GM19240 (cell line): ENCODE measurements around the gene ABI3BP.

Source experiments
- DNase-seq: peaks from one replicate; pipeline ENCODE4 v3.0.0; 2011; ENCODE audit warnings: low spot score; ENCODE audit not compliant: insufficient read length

ABI3BP gene

DNA sequence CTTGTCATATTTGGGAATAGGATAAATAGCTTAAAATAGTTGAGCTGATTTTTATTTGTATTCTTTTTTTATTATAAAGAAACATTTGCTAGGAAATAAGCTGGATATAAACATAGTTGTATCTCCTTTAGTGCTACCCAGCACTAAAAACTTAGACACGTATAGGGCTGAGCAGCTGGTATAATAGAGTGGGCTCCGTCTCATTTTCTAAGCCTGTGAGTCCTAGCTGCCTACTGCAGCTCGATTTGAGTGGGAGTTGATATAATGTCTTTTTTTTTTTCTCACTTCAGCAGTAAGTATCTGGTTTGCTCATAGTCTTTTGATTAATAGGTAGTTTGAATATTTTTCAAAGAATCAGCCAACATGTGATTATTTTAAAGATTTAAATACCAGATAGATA, 249.7 kb downstream of the ABI3BP start:
- DNase-seq: no peak

DNA sequence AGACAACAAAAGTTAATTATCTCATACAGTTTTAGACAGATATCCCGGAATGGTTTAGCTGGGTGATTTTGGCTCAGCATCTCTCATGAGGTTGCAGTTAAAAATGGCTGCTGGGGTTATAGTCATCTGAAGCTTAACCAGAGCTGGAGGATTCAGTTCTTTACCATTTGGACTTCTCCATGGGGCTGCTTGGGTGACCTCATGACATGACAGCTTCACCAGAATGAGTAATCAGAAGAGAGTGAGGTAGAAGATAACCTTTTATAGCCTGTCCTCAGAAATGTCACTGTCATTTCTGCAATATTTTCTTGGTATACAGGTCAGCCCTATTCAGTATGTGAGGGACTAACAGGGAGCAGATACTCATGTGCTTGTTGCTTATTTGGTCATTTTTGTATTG, 253.0 kb downstream of the ABI3BP start:
- no peak for DNase-seq

DNA sequence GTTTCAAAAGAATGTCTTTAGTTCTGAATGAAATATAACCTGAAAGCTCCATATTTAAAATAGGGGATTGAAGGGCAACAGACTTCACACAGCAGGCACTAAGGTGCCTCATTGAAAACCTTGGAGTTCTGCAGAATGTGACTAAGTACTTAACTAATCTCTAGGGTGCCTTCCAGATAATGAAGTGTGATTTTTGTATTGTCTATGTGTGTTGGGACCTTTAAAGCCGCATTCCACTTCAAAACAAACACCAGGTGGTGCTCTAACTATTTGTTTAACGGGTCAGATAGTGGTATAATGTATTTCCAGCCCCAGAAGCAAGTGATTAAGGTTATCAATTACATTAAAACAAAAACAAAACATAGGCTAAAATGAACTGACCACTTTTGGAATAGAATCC, 255.9 kb downstream of the ABI3BP start:
- DNase-seq: no peak

DNA sequence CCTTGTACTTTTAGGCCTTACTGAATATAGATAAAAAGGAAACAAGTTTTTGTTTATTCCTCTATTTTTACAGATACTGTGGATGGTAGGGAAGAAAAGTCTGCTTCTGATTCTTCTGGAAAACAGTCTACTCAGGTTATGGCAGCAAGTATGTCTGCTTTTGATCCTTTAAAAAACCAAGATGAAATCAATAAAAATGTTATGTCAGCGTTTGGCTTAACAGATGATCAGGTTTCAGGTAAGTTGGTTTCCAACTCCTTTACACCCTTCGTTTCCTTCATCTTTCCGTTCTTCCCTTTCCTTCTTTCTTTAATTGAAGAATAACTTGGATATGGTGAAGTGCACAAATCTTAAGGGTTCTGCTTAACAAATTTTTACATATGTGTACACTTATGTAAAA, 260.8 kb downstream of the ABI3BP start:
- no peak for DNase-seq

DNA sequence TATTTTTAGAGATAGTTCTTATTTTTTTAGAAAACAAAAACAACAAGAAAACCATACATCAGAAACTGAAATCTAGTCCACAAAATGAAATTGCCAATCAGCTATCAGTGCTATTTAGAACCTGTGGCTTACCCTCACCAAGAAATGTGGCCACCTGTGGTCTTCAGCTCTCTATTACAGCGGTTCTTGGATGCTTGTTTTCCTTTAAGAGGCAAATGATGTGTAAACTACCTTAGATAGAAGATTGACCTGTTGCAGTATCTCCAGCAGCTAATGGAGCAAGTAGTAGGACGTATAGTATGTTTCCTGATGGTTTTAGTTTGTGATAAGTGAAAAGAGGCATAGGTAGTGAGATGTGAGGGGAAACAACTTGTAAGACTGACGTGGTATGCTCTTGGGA, 262.7 kb downstream of the ABI3BP start:
- DNase-seq: no peak

DNA sequence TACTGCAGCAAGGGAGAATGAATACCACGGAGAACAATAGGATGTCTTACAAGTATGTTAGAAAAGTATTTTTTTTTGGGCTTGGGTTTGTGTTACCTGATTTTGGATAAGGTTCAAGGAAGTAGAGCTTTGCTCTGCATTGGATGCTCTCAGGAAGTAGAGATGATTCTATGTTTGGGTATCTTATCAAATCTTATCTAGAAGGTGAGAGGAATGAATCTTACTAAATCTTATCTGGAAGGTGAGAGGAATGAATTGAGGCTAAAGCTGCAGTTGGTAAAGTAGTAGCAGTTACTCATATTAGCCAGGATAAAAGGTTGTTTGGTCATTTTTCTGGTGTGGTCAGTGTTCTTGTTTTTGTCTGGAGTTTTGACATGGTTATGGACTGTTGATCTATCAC, 266.5 kb downstream of the ABI3BP start:
- no peak for DNase-seq

DNA sequence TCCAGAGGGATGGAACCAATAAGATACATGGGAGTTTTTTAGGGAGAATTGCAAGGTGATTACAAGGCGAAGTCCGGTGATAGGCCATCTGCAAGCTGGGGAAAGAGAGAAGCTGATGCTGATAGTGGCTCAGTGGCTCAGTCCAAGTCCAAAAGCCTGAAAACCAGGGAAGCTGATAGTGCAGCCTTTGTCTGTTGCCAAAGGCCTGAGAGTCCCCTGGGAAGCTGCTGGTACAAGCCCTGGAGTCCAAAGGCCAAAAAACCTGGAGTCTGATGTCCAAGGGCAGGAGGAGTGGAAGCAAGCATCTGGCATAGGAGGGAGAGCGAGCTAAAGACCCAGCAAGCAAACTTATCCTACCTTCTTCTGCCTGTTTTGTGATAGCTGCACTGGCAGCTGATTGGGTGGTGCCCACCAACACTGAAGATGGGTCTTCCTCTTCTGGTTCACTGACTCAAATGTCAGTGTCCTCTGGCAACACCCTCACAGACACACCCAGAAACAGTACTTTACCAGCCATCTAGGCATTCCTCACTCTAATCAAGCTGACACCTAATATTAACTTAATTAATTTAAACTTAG, 267.2 kb downstream of the ABI3BP start:
- no peak for DNase-seq

DNA sequence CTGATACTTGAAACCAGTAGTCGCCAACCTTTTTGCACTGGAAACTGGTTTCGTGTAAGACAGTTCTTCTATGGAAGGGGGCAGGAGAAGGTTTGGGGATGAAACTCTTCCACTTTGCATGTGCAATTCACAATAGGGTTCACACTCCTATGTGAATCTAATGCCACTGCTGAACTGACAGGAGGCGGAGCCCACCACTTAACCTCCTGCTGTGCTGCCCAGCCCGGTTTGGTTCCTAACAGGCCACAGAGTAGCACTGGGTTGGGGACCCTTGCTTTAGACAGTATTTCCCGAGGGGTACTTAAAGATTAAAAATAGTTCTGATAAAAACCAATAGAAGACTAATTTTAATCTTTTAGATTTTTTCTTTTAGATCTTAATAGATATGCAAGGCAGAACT, 272.8 kb downstream of the ABI3BP start:
- DNase-seq: no peak

DNA sequence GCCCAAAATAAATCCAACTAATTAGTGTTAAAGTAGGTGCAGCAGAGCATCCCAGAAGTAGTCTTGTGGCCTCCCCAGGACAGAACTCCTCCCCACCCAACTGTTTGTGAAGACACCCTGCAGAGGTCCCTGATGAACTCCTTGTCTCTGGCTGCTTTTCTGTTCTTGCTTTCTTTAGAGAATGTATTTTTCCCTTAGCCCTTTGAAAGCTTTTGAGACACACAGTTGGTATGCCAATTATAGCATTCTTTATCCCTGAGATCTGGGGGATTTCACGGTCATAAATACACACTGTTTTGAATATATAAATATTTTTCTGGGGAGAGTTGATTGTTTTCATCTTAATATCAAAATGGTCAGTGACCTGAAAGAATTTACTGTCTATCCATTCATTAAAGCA, 274.1 kb downstream of the ABI3BP start:
- DNase-seq: no peak

DNA sequence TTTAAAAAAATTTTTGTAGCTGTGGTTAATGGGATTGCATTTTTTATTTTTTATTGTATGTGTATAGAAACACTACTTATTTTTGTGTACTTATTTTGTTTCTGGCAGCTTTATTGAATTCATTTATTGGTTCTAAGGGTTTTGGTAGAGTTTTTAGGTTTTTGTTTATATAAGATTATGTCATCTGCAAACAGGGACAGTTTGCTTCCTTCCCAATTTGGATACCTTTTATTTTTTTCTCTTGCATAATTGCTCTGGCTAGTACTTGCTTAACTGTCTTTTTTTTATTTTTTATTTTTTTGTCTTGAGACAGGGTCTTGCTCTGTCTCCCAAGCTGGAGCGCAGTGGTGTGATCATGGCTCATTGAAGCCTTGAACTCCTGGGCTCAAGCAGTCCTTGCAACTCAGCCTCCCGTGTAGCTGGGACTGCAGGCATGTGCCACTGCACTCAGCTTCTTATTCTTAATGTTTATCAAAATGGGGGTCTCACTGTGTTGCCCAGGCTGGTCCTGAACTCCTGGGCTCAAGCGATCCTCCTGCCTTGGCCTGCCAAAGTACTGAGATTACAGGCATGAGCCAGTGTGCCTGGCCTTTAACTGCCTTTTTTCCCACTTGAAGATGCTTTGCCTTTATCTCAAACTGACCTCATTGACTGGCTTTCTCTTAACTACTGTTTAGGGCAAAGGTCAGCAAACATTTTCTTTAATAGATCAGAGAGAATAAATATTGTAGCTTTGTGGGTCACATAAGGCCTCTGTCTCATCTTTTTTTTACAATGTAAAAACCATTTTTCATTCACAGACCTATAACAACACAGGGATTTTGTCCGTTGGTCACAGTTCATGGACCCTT, 275.4 kb downstream of the ABI3BP start:
- no peak for DNase-seq

DNA sequence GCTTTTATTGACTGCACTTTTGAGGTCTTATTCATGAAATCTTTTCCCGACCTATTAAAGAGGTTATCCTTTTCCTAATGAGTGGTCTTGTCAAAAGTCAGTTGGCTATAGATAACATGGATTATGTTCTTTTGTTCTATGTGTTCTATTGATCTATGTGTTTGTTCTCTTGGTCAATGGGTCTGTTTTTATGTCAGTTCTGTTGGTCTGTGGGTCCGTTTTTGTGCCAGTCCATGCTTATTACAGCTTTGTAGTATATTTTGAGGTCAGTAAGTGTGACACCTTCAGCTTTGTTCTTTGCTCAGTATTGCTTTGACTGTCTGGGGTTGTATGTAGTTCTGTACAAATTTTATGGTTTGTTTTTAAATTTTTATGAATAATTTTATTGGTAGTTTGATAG, 276.2 kb downstream of the ABI3BP start:
- no peak for DNase-seq

DNA sequence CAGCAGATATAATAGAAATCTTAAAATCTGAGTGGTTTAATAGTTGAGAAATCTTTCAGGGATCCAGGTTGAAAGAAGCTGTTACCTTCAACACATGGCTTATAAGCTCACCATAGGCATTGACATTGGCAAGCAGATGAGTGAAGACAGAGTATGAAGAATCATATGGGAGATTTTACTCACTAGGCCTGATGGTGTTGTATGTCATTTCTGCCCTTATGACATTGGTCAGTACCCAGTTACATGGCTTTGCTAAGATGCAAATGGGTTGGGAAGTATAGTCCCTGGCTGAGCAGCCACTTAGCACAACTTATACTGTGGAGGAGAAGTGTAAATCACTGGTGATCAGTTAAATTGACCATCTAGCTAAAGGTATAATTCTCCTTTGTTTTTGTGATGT, 278.0 kb downstream of the ABI3BP start:
- DNase-seq: no peak

DNA sequence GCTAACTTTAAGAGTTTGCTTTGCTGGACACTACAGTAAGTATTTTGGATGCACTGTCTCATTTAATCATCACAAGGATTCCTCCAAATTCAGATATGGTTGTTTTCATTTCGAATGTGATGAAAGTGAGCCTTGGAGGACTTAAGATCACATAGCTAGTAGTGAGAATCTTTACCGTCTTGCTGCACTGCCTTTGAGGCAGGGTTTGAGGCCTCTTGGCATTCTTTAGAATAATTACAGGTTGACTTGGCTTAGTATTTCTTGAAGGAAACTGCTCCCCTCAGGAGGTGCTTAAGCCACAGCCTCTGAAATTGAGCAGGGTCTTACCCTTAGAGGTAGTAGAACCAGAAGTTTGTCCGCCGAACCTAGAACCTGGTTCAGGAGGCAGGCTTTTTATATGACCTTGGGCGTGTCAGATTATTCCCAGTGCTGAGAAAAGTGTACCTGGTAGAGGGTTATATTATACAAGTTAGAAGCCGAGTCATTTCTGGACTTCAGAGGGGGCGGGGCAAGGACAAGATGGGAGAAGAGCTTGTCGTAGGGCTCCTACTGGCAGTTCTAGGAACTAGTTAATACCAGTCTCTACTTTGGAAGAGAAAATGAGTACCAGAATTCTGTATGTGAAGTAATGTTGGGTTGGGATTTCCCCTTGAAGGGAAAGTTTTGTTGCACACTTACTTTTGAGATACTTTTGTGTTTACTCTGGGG, 282.8 kb downstream of the ABI3BP start:
- no peak for DNase-seq

DNA sequence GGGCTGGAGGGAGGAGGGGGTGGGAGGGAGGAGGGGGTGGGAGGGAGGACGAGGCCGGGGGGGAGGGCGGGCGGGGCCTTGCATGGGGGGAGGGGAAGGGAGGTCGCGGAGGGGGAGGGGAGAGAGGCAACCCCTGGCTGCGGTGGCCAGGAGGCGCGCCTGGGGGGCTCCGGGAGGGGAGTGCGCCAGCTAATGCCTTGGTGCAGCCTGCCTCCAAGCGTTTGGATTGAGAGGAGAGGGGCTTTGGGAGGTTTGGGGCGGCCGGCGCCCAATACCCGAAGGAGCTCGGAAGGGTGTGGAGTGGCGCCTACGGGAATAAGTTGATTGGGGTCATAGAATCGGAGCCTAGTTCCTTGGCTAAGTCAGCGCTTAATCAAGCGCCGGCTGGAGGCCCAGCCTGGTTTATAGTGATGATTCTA, 283.4 kb downstream of the ABI3BP start:
- DNase-seq: no peak

DNA sequence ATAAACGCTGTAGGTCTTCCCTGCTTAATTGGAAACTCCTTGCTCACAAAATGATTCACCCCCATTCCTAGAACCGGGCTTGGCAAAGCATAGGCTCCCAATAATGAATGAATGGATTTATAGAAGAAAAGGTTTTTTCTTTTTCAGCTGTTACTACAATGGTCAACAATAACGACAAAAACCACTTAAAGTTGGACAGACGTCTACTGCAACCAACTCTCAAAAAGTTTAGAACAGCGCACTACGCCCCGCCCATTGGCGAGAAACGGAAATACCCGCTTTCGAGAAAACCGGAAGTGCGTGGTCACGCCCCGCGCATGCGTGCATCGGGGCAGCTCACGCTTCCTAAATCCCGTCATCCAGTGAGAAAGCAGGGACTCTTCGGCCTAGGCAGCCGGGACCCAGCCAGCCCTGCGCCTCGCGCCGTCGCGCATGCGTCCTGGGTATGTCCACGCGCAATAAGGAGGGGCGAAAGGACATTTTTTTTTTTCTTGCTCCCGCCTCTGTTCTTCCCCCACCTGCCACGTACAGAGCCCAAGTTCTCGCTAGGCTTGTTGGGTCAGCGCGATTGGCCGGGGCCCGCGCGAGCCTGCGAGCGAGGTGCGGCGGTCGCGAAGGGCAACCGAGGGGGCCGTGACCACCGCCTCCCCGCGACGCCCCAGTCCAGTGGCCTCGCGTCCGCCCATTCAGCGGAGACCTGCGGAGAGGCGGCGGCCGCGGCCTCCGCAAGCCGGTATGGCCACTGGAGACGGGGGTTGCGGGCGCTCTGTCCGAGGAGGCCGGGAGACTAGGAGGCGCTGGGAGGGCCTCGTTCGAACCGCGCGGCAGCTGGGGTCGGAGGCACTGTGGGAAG, 284.0 kb downstream of the ABI3BP start, which contains the start of gene TFG:
TSS of gene TFG (plus strand) at position 506 of the 853 bp plus-strand sequence. CDS start 4,192 bp downstream, outside the sequence.
- DNase-seq: peak; percentile 77

DNA sequence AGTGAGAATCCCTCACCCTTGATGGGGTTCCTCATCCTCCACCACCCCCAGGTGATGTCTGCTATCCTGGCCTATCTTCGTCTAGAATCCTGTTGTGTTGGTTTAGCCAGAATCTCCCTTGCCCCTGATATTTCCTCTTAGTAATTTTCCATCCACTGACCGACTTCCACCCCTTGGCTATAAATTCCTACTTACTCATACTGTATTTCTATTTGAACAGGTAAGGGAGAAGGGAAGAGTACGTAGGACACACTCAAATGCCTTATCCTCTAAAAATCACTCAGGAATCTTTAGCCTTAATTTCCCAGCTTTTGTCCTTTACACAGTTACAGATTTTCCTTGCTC, 284.6 kb downstream of the ABI3BP start:
- DNase-seq: no peak

DNA sequence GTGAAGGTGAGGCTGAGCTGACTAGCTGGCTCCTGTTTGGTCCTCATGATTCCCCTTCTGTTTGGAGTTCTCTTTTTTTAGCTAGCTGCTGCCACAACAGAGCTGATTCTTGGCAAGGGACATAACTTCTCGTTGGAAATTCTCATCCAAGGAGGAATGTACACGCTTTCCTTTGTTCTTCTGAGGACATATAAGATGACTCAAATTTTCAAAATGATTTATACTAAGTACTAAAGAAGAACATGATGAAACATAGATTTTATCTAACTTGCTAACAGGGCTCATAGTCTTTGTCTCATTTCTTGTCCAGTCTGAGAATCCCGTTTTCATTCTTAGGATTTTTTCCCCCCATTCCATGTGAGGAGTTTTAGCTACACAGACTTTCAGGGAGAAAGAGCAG, 286.9 kb downstream of the ABI3BP start:
- DNase-seq: no peak

DNA sequence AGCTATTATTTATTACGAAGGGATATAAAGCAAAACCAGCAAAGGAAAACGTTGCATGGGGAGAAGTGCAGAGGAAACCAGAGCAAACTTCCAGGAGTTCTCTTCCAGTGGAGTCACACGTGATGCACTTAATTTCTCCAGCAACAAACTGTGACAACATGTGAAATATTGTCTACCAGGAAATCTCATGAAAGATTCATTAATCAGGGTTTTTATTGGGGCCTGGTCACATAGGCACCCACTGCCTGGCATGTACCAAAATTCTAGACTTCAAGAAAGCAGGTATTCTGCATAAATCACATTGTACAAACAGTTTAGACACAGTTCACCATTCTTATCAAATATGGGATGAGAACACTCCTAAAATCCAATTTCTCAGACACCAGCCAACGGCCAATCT, 289.4 kb downstream of the ABI3BP start:
- DNase-seq: no peak

DNA sequence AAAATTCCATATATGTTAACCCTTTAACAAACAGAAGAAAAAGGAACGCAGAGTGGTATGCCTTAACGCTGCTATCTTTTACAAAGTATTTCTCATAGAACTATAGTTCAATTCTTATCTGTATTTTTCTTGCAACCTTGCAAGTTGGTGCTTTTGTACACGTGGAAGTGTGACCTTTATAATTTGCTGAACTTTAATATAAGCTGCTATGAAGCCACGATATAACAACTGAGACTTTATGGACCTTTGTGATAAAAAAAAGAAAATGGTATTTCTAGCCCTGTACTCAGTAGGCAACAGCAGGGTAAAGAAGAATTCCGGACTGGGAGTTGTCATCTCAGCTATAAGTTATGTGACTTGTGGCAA, 290.3 kb downstream of the ABI3BP start:
- DNase-seq: no peak

DNA sequence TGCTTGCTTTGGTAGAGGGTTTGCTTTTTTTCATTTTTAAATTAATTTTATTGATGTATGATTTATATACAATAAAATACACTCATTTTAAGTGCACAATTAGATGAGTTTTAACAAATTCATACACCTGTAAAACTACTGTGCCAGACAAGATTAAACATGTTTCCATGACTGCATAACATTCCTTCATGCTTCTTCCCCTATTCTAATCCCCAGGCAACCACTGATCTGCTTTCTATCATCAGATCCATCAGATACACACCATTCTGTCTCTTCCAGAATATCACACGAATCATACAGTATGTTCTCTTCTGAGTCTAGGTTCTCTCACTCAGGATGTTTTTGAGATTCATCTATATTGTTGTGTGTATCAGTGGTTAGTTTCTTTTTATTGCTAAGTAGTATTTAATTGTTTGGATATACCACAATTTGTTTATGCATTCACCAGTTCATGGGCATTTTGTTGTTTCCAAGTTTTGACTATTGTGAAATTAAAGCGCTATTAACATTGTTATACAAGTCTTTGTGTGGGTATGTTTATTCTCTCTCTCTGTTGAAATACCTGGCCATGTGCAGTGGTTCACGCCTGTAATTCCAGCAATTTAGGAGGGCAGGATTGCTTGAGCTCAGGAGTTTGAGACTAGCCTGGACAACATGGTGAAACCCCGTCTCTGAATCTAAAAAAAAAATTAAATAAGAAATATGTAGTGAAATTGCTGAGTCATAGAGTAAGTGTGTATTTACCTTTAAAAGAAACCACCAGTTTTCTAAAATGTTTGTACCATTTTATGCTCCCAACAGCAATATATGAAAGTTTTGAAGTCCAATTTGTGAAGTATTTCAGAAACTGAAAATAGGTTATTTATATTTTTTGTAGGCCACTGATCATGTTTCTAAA, 290.9 kb downstream of the ABI3BP start:
- DNase-seq: no peak

DNA sequence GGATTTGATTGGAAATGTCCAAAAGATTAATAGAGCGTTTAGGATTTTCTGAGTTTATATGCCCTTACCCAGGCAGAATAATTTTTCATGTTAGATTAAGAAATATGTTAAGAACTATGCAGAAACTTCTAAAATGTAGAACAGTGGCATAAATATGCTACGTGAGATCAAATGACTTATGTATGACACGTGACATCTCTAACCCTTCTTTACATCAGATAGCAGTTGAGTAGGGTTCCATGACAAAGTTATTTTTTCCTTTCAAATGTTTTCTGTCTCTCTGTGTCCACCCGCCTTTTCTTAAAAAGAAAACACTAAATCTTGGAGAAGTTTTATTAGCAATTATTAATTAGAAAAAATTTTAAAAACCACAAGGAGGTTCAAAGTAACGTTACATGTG, 292.5 kb downstream of the ABI3BP start:
- no peak for DNase-seq
